Gastroesophageal sphincter (tissue), 4 donors: ENCODE data around the gene IFI44L. TPM values are rescaled to one million over a fixed set of nuclear protein-coding genes. Genes with fewer than 3 reads are reported as not detected.

Experiments used
- ATAC-seq: fragments of 150-250 bp; one replicate; pipeline ENCODE4 v1.9.1; 2016; ENCODE audit warnings: mild to moderate bottlenecking, moderate library complexity
- H3K27ac ChIP-seq, 4 donors: fragments of 200-600 bp; sonication (generic) in 3 of 4; 1 replicate in 3 of 4; 2 replicates in 1 of 4; pipeline ENCODE4 v1.5.1; 2016 to 2019
- H3K27me3 ChIP-seq: fragments of 200-600 bp; sonication (generic); one replicate; pipeline ENCODE4 v1.5.1; 2019
- H3K36me3 ChIP-seq, 2 donors: fragments of 200-600 bp; sonication (generic); one replicate each; pipeline ENCODE4 v1.5.1; 2019; ENCODE audit warnings: control low read depth in 1 of 2
- H3K4me1 ChIP-seq, 3 donors: fragments of 200-600 bp; sonication (generic); 1 replicate in 2 of 3; 2 replicates in 1 of 3; pipeline ENCODE4 v1.5.1; 2016 to 2019; ENCODE audit warnings: control low read depth in 2 of 3
- H3K4me3 ChIP-seq, 2 donors: fragments of 200-600 bp; sonication (generic); one replicate each; pipeline ENCODE4 v1.5.1; 2019; ENCODE audit warnings: mild to moderate bottlenecking in 1 of 2, moderate library complexity in 1 of 2
- H3K9me3 ChIP-seq, 3 donors: fragments of 200-600 bp; sonication (generic); one replicate each; pipeline ENCODE4 v1.5.1; 2017 to 2019; ENCODE audit warnings: control low read depth in 2 of 3
- CTCF ChIP-seq, 4 experiments: fragments of 200-600 bp in 2 of 4; fragments of 450-650 bp in 2 of 4; sonication (generic) in 1 of 4; IDR thresholded peaks; one replicate each; pipeline ENCODE4 v1.5.1; 2017 to 2019; ENCODE audit warnings: antibody characterized with exemption in 4 of 4, mild to moderate bottlenecking in 2 of 4, moderate library complexity in 2 of 4
- EP300 ChIP-seq: sonication (generic); formaldehyde crosslinking; IDR thresholded peaks from one replicate; pipeline ENCODE4 v1.6.1; 2017; ENCODE audit warnings: antibody characterized with exemption, mild to moderate bottlenecking
- POLR2A ChIP-seq, 2 donors: fragments of 450-650 bp; IDR thresholded peaks; one replicate each; pipeline ENCODE4 v1.6.1; 2017; ENCODE audit warnings: antibody characterized with exemption in 2 of 2, mild to moderate bottlenecking in 2 of 2, moderate library complexity in 1 of 2
- POLR2AphosphoS5 ChIP-seq: sonication (generic); formaldehyde crosslinking; IDR thresholded peaks from one replicate; pipeline ENCODE4 v1.6.1; 2017; ENCODE audit warnings: antibody characterized with exemption
- WGBS, 2 donors: methylation state at CpG; one replicate each; pipeline ENCODE4 v1.1.5; 2018; ENCODE audit warnings: low coverage in 1 of 2; 5-methylcytosine and 5-hydroxymethylcytosine counted together
- total RNA-seq, 4 donors: library from RNA; depleted of rRNA; stranded (reverse); fragments of >200 nt; gene quantifications; one replicate each; pipeline ENCODE4 v1.1.0, GENCODE V29; 2016

The IFI44L gene
- total RNA-seq, 4 donors from 2014 or later: 4.2 to 24.1 (median 9.4) TPM

DNA sequence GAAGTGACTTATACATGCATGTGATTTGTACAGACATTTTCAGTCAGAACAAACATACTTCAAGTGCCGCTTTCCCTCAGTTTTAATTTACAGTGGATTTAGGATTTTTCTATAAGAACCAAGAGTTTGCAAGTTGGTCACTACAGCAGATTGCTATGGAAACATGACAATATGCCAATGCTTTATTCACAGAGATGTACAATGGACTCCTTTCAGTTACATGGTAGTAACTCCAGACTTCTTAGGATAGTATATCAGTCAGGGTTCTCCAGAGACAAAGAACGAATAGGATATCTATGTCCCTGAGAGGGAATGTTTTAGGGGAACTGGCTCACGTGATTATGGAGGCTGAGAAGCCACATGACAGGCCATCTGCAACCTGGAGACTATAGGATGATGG lies 56.7 kb downstream of the IFI44L start:
- Histone ChIP-seq H3K27ac (no peak overlapping the region), H3K4me1 (peaks cover 0 to 10% (median 0%) of the 10 kb centered on the region in 3 donors), H3K4me3 (no peak overlapping the region), H3K27me3 (no peaks in the 10 kb centered on the region), H3K36me3 (no peaks in the 10 kb centered on the region), H3K9me3 (no peaks in the 10 kb centered on the region)
- TF ChIP-seq POLR2AphosphoS5 (no peak), CTCF (IDR thresholded peaks at IDR 0.05) (no peak), POLR2A (IDR thresholded peaks at IDR 0.05) (no peak), EP300 (no peak)
- ATAC-seq: no peak
- WGBS, 2 donors: 44 to 72% methylated on average over 1 to 3 of the region's 3 CpGs

DNA sequence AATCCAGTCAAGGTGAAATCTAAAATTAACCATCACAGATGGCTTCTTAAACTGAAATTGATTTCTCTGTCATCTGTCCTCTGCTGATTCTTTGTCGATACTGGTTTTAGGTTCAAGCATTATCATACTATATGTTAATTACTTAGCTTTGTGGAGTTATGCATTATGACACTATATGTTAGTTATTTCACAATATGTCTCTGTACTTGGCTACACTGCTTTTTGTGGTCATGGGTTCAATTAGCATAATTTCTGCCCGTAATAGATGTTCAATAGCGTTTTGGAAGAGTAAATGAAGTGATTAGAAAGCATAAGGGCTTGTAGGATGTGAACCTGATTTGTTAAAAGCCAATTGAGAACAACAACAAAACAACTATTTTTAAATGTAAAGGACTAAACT lies 57.5 kb downstream of the IFI44L start:
- H3K9me3 ChIP-seq: no peaks in the 10 kb centered on the region
- H3K27ac ChIP-seq: no peak overlapping the region
- ATAC-seq: no peak
- 96% methylated on average over 2 to 3 of the region's 3 CpGs for WGBS, 2 donors
- no peak overlapping the region for H3K4me3 ChIP-seq
- H3K36me3 ChIP-seq: no peaks in the 10 kb centered on the region
- peaks cover 0 to 10% (median 0%) of the 10 kb centered on the region in 3 donors for H3K4me1 ChIP-seq
- TF ChIP-seq CTCF (IDR thresholded peaks at IDR 0.05) (no peak), POLR2AphosphoS5 (no peak), POLR2A (IDR thresholded peaks at IDR 0.05) (no peak), EP300 (no peak)
- H3K27me3 ChIP-seq: no peaks in the 10 kb centered on the region

DNA sequence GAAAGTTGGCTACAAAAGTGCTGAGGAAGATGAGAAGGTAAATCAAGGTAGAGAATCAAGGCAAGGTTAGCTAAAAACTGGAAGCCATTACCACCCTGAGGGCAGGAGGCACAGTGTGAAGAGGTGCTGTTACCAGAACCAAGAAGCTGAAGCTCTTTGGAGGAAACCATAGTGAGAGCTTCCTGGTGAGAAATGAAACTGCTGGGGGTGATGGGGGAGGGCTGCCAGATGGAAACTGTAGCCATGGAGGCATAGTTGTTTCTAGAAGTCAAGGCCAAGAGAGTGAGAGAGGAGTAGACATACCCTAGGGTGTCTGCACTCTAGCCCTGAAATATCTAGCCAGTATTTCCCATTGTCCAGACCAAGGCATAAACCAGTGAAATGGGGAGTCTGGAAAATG lies 58.1 kb downstream of the IFI44L start:
- no peak for ATAC-seq
- no peak overlapping the region for H3K4me3 ChIP-seq
- H3K9me3 ChIP-seq: no peaks in the 10 kb centered on the region
- H3K27me3 ChIP-seq: no peaks in the 10 kb centered on the region
- TF ChIP-seq EP300 (no peak), CTCF (IDR thresholded peaks at IDR 0.05) (no peak), POLR2A (IDR thresholded peaks at IDR 0.05) (no peak), POLR2AphosphoS5 (no peak)
- H3K36me3 ChIP-seq: no peaks in the 10 kb centered on the region
- H3K4me1 ChIP-seq: peaks cover 0 to 10% (median 0%) of the 10 kb centered on the region in 3 donors
- no peak overlapping the region for H3K27ac ChIP-seq

GRCh38 chr1:78681265-78681664 lies 61.0 kb downstream of the IFI44L start:
- 87 to 88% methylated on average over 2 of the region's 2 CpGs for WGBS, 2 donors
- no peak overlapping the region for H3K4me3 ChIP-seq
- no peak for ATAC-seq
- no peak overlapping the region for H3K27ac ChIP-seq
- H3K27me3 ChIP-seq: no peaks in the 10 kb centered on the region
- H3K9me3 ChIP-seq: no peaks in the 10 kb centered on the region
- H3K4me1 ChIP-seq: peaks cover 0 to 6% (median 0%) of the 10 kb centered on the region in 3 donors
- H3K36me3 ChIP-seq: no peaks in the 10 kb centered on the region
- TF ChIP-seq POLR2A (IDR thresholded peaks at IDR 0.05) (no peak), POLR2AphosphoS5 (no peak), EP300 (no peak), CTCF (IDR thresholded peaks at IDR 0.05) (no peak)

- Histone ChIP-seq H3K36me3 (no peaks in the 10 kb centered on the region), H3K27me3 (no peaks in the 10 kb centered on the region), H3K27ac (no peak overlapping the region), H3K4me1 (no peaks in the 10 kb centered on the region), H3K4me3 (no peak overlapping the region), H3K9me3 (no peaks in the 10 kb centered on the region)
- no peak for TF ChIP-seq CTCF (IDR thresholded peaks at IDR 0.05)
- TF ChIP-seq POLR2AphosphoS5: no peak
- no peak for TF ChIP-seq POLR2A (IDR thresholded peaks at IDR 0.05)
- TF ChIP-seq EP300: no peak
- ATAC-seq: no peak
- 28 to 48% methylated on average over 2 to 3 of the region's 3 CpGs for WGBS, 2 donors
Observed at GRCh38 chr1:78682496-78682895, 62.2 kb downstream of the IFI44L start.
